IMR-90 (cell line): Measurements from ENCODE around the gene TMTC2. TPM values are rescaled to one million over a fixed set of nuclear protein-coding genes. Genes with fewer than 3 reads are reported as not detected.
"Not testable (repeated sequence)": the region's sequence is repeated elsewhere in the genome, so short reads cannot be mapped to it uniquely, and the experiment has no call there.

Experiments
- ATAC-seq: fragments of 200-7000 bp; cut with Tn5 transposase; 2 replicates; pipeline ENCODE4 v1.9.1; 2020; ENCODE audit warnings: low read depth, mild to moderate bottlenecking, moderate library complexity
- BruUV-seq: library from RNA; stranded (reverse); fragments of 400-500 nt; replicated peaks from 2 replicates; lab custom pipeline; 2021; lab: Mats Ljungman, UMichigan
- CTCF ChIA-PET: fragments of 300-600 bp; formaldehyde crosslinking; extraction: SDS; loops from one replicate; lab custom pipeline; 2021; ENCODE audit warnings: antibody characterized with exemption; lab: Yijun Ruan, JAX
- POLR2A ChIA-PET: fragments of 300-600 bp; sonication (Branson Sonifier 250); formaldehyde crosslinking; loops from one replicate; lab custom pipeline; 2022; ENCODE audit warnings: antibody characterized with exemption; ENCODE audit not compliant: unreplicated experiment; lab: Charles Lee
- DNase-seq: peaks from one replicate; pipeline ENCODE4 v3.0.0; 2013
- H2AFZ ChIP-seq: replicated peaks from 2 replicates; pipeline ENCODE3; 2013; ENCODE audit warnings: low read length, mild to moderate bottlenecking; ENCODE audit not compliant: poor library complexity
- H2AK5ac ChIP-seq: 2 replicates; pipeline ENCODE4 v1.6.1; 2013; ENCODE audit warnings: low read depth, low read length, inconsistent platforms
- H2AK9ac ChIP-seq: replicated peaks from 2 replicates; pipeline ENCODE3; 2013; ENCODE audit warnings: mild to moderate bottlenecking, low read depth, low read length, moderate library complexity; ENCODE audit not compliant: poor library complexity
- H2BK120ac ChIP-seq: 2 replicates; pipeline ENCODE4 v1.6.1; 2013; ENCODE audit warnings: low read depth, low read length, inconsistent platforms
- H2BK15ac ChIP-seq: 3 replicates; pipeline ENCODE4 v1.6.1; 2013; ENCODE audit warnings: low read depth, low read length, inconsistent platforms
- H2BK20ac ChIP-seq: 2 replicates; pipeline ENCODE4 v1.6.1; 2013; ENCODE audit warnings: low read depth, mild to moderate bottlenecking, inconsistent platforms, low read length, moderate library complexity
- H2BK5ac ChIP-seq: 2 replicates; pipeline ENCODE4 v1.6.1; 2013; ENCODE audit warnings: mild to moderate bottlenecking, low read depth, low read length, inconsistent platforms; ENCODE audit not compliant: poor library complexity, severe bottlenecking
- H3K14ac ChIP-seq: replicated peaks from 2 replicates; pipeline ENCODE4 v1.6.1; 2013; ENCODE audit warnings: low read depth, low read length, inconsistent platforms
- H3K18ac ChIP-seq: 2 replicates; pipeline ENCODE4 v1.6.1; 2013; ENCODE audit warnings: low read depth, low read length, control low read depth
- H3K23ac ChIP-seq: 2 replicates; pipeline ENCODE4 v1.6.1; 2013; ENCODE audit warnings: low read depth, low read length, inconsistent platforms
- H3K27ac ChIP-seq: 2 replicates; pipeline ENCODE4 v1.5.1; 2013; ENCODE audit warnings: mild to moderate bottlenecking, control low read depth, low read length; ENCODE audit not compliant: insufficient read depth
- H3K27me3 ChIP-seq: 2 replicates; pipeline ENCODE4 v1.6.1; 2013; ENCODE audit warnings: low read length; ENCODE audit not compliant: control insufficient read depth, insufficient read depth
- H3K36me3 ChIP-seq: 2 replicates; pipeline ENCODE4 v1.6.1; 2013; ENCODE audit warnings: low read length, mixed read lengths; ENCODE audit not compliant: control insufficient read depth, insufficient read depth
- H3K4ac ChIP-seq: 2 replicates; pipeline ENCODE4 v1.6.1; 2013; ENCODE audit warnings: low read depth, low read length, inconsistent platforms
- H3K4me1 ChIP-seq: 2 replicates; pipeline ENCODE4 v1.6.1; 2013; ENCODE audit warnings: low read length, mixed read lengths; ENCODE audit not compliant: control insufficient read depth, insufficient read depth
- H3K4me2 ChIP-seq: 2 replicates; pipeline ENCODE4 v1.6.1; 2013; ENCODE audit warnings: low read depth, mild to moderate bottlenecking, control low read depth, low read length, moderate library complexity
- H3K4me3 ChIP-seq: 2 replicates; pipeline ENCODE4 v1.5.1; 2013; ENCODE audit warnings: low read depth, mild to moderate bottlenecking, control low read depth, low read length, moderate library complexity; ENCODE audit not compliant: insufficient read depth
- H3K56ac ChIP-seq: 2 replicates; pipeline ENCODE4 v1.6.1; 2013; ENCODE audit warnings: low read length, inconsistent platforms; ENCODE audit not compliant: insufficient read depth; ENCODE audit errors: extremely low read depth
- H3K79me1 ChIP-seq, 2 experiments: 2 replicates each; pipeline ENCODE4 v1.6.1; 2013; ENCODE audit warnings: low read length in 2 of 2, inconsistent platforms in 1 of 2, low read depth in 1 of 2
- H3K9ac ChIP-seq: 2 replicates; pipeline ENCODE4 v1.6.1; 2013; ENCODE audit warnings: low read depth, low read length, control low read depth
- H3K9me1 ChIP-seq: 2 replicates; pipeline ENCODE4 v1.6.1; 2013; ENCODE audit warnings: low read length, inconsistent platforms; ENCODE audit not compliant: insufficient read depth
- H3K9me3 ChIP-seq: 2 replicates; pipeline ENCODE4 v1.6.1; 2013; ENCODE audit warnings: low read length; ENCODE audit not compliant: control insufficient read depth, insufficient read depth
- H4K20me1 ChIP-seq: 2 replicates; pipeline ENCODE4 v1.6.1; 2013; ENCODE audit warnings: low read length, inconsistent platforms; ENCODE audit not compliant: insufficient read depth
- H4K5ac ChIP-seq: 2 replicates; pipeline ENCODE4 v1.6.1; 2013; ENCODE audit warnings: mild to moderate bottlenecking, low read depth, low read length, control low read depth
- H4K8ac ChIP-seq, 2 experiments: 2 replicates each; pipeline ENCODE4 v1.6.1; 2013; ENCODE audit warnings: low read depth in 2 of 2, low read length in 2 of 2, control low read depth in 1 of 2, inconsistent platforms in 1 of 2
- H4K91ac ChIP-seq: 2 replicates; pipeline ENCODE4 v1.6.1; 2013; ENCODE audit warnings: low read depth, low read length, inconsistent platforms; ENCODE audit not compliant: insufficient read depth
- BHLHE40 ChIP-seq: fragments of 150-350 bp; IDR thresholded peaks from 2 replicates; pipeline ENCODE4 v1.6.1; 2016; ENCODE audit warnings: mild to moderate bottlenecking, low read depth, low read length
- CEBPB ChIP-seq: IDR thresholded peaks from 2 replicates; pipeline ENCODE4 v1.6.1; 2012; ENCODE audit warnings: low read depth, low read length, improper control_type of control experiment
- FOS ChIP-seq: fragments of 150-350 bp; IDR thresholded peaks from 2 replicates; pipeline ENCODE4 v1.6.1; 2016; ENCODE audit warnings: low read depth, low read length
- MAZ ChIP-seq: IDR thresholded peaks from 2 replicates; pipeline ENCODE4 v1.6.1; 2012; ENCODE audit warnings: low read depth, mild to moderate bottlenecking, low read length, improper control_type of control experiment, moderate library complexity, borderline replicate concordance
- MXI1 ChIP-seq: IDR thresholded peaks from 2 replicates; pipeline ENCODE4 v1.6.1; 2012; ENCODE audit warnings: low read depth, mild to moderate bottlenecking, low read length, moderate library complexity, borderline replicate concordance
- POLR2A ChIP-seq: IDR thresholded peaks from 2 replicates; pipeline ENCODE4 v1.6.1; 2012; ENCODE audit warnings: mild to moderate bottlenecking, low read depth, low read length
- RCOR1 ChIP-seq: IDR thresholded peaks from 2 replicates; pipeline ENCODE4 v1.6.1; 2012; ENCODE audit warnings: mild to moderate bottlenecking, low read length, improper control_type of control experiment; ENCODE audit not compliant: insufficient replicate concordance
- SMC3 ChIP-seq: fragments of 150-350 bp; IDR thresholded peaks from 2 replicates; pipeline ENCODE4 v1.6.1; 2016; ENCODE audit warnings: low read depth, mild to moderate bottlenecking, antibody characterized with exemption, low read length, moderate library complexity
- USF2 ChIP-seq: fragments of 150-350 bp; IDR thresholded peaks from 2 replicates; pipeline ENCODE4 v1.6.1; 2017; ENCODE audit warnings: mild to moderate bottlenecking, antibody characterized with exemption, low read length, low read depth
- WGBS, 2 experiments: methylation state at CpG; one replicate each; pipeline versions ENCODE4 v1.1.5 to v1.1.7; 2013; ENCODE audit warnings: missing lambda C conversion rate in 2 of 2; ENCODE audit not compliant: insufficient read length in 1 of 2; ENCODE audit errors: extremely low coverage in 2 of 2; 5-methylcytosine and 5-hydroxymethylcytosine counted together
- dilution Hi-C: fragments of 300-500 bp; cut with HindIII; formaldehyde crosslinking; loops from one replicate; pipeline ENCODE4 v1.14.3; 2018; ENCODE audit warnings: low sequenced_read_pairs; ENCODE audit not compliant: unreplicated experiment
- in situ Hi-C: fragments of 300-500 bp; cut with MboI; formaldehyde crosslinking; loops from 3 replicates; pipeline ENCODE4 v1.14.3; 2019; ENCODE audit warnings: low sequenced_read_pairs, inconsistent platforms, mixed read lengths
- intact Hi-C: fragments of 100-400 bp; cut with micrococcal nuclease; formaldehyde crosslinking; loops from 2 replicates; pipeline ENCODE4 v1.10.0; 2022
- polyA plus RNA-seq, 3 experiments: library from polyadenylated mRNA; depleted of rRNA; stranded (reverse); fragments of >200 nt; gene quantifications; 2 replicates each; pipeline ENCODE4 v1.2.3, GENCODE V29; 2012; ENCODE audit warnings: low replicate concordance in 1 of 3
- total RNA-seq: library from RNA; depleted of rRNA; stranded (reverse); fragments of >200 nt; gene quantifications from 2 replicates; pipeline ENCODE4 v1.2.3, GENCODE V29; 2012

Gene TMTC2
- total and polyA plus RNA-seq, 2 of the 4 experiments (the other 2 are of a cell fraction): 0.56 to 1.4 TPM

GRCh38 chr12:82760423-82760822 is 73.7 kb downstream of the TMTC2 start:
- Histone ChIP-seq H3K4ac (no peak overlapping the region), H3K23ac (no peak overlapping the region), H4K91ac (no peak overlapping the region), H3K56ac (no peak overlapping the region), H2BK20ac (no peak overlapping the region), H3K79me1 (no peaks in the 10 kb centered on the region), H3K18ac (no peak overlapping the region), H3K4me2 (no peak overlapping the region), H3K27me3 (no peaks in the 10 kb centered on the region), H3K27ac (no peak overlapping the region), H3K9ac (no peak overlapping the region), H2BK5ac (no peak overlapping the region), H2AK5ac (no peak overlapping the region), H4K20me1 (no peaks in the 10 kb centered on the region), H3K4me3 (no peak overlapping the region), H4K5ac (no peak overlapping the region), H3K36me3 (no peaks in the 10 kb centered on the region), H3K4me1 (no peaks in the 10 kb centered on the region), H2BK120ac (no peak overlapping the region), H3K9me3 (no peaks in the 10 kb centered on the region), H2AFZ (no peak overlapping the region), H2BK15ac (no peak overlapping the region), H2AK9ac (no peak overlapping the region), H3K9me1 (no peaks in the 10 kb centered on the region), H4K8ac (no peak overlapping the region), H3K14ac (no peak overlapping the region)
- DNase-seq: no peak
- dilution Hi-C loops: no loop called here
- no CpG with 5 or more reads among the region's 3 CpGs for WGBS, 2 experiments
- no peak for ATAC-seq
- intact Hi-C loops: no loop called here
- in situ Hi-C loops: no loop called here
- ChIA-PET CTCF (no interaction called here), POLR2A (no interaction called here)
- no TSS peak for BruUV-seq
- TF ChIP-seq MAZ (no peak), FOS (no peak), USF2 (no peak), BHLHE40 (no peak), SMC3 (no peak), RCOR1 (no peak), POLR2A (no peak), MXI1 (no peak), CEBPB (no peak)

GRCh38 chr12:82765206-82765605 is 78.5 kb downstream of the TMTC2 start:
- H2BK120ac ChIP-seq, CTCF ChIA-PET, H3K9me3 ChIP-seq, H2BK5ac ChIP-seq, dilution Hi-C loops, H4K8ac ChIP-seq, H3K9ac ChIP-seq, H2AFZ ChIP-seq, BruUV-seq, H3K27me3 ChIP-seq, H3K14ac ChIP-seq, H3K4me1 ChIP-seq, H3K36me3 ChIP-seq, H3K18ac ChIP-seq, H3K4me2 ChIP-seq, ATAC-seq, H2AK5ac ChIP-seq, H3K4ac ChIP-seq, H3K23ac ChIP-seq, in situ Hi-C loops, H3K56ac ChIP-seq, H2BK15ac ChIP-seq, H3K4me3 ChIP-seq, H4K20me1 ChIP-seq, H3K9me1 ChIP-seq, H3K79me1 ChIP-seq, H2AK9ac ChIP-seq, H3K27ac ChIP-seq, POLR2A ChIA-PET, H4K5ac ChIP-seq, H4K91ac ChIP-seq, DNase-seq, intact Hi-C loops, H2BK20ac ChIP-seq: not testable (repeated sequence)
- no CpG with 5 or more reads among the region's 7 CpGs for WGBS, 2 experiments
